ENCODE results near the gene PARP6. TPM values are rescaled to one million over a fixed set of nuclear protein-coding genes. Genes with fewer than 3 reads are reported as not detected.

Gene PARP6
- total and polyA plus RNA-seq, 9 donors = 44.5 to 97.4 (median 70.0) TPM

- no peaks in the 10 kb centered on the region for H3K36me3 ChIP-seq
- intact Hi-C loops (cut with DNase I) = loop anchor here in 2 of 4 donors (5.0 kb wide), 3 partner anchors 39 to 1366 kb away; partner anchors contain the start of genes ARIH1 (in 1 of the 2) and PKM (in 1 of the 2)
- TF ChIP-seq EP300 (IDR thresholded peaks at IDR 0.05) (no peak), CTCF (IDR thresholded peaks at IDR 0.05) (no peak), POLR2A (IDR thresholded peaks at IDR 0.05) (no peak)
- H3K27ac ChIP-seq = no peak overlapping the region
- WGBS, 3 donors = 58 to 70% (median 61%) methylated on average over 4 of the region's 4 CpGs
- no peak for DNase-seq
- no peak overlapping the region for H3K4me3 ChIP-seq
- peaks cover 6% of the 10 kb centered on the region for H3K4me1 ChIP-seq (ENCODE audit: insufficient read depth)
- no peaks in the 10 kb centered on the region for H3K9me3 ChIP-seq
- H3K27me3 ChIP-seq = no peaks in the 10 kb centered on the region
These were observed 1.1 kb downstream of the PARP6 start for GRCh38 chr15:72271221-72271620.

- no peaks in the 10 kb centered on the region for H3K9me3 ChIP-seq
- H3K4me3 ChIP-seq = no peak overlapping the region
- WGBS, 3 donors = 86 to 98% (median 87%) methylated on average over 4 of the region's 4 CpGs
- H3K27me3 ChIP-seq = no peaks in the 10 kb centered on the region
- no peak for DNase-seq
- TF ChIP-seq POLR2A (IDR thresholded peaks at IDR 0.05) = no peak
- no peak for TF ChIP-seq CTCF (IDR thresholded peaks at IDR 0.05)
- no peak for TF ChIP-seq EP300 (IDR thresholded peaks at IDR 0.05)
- H3K4me1 ChIP-seq (ENCODE audit: insufficient read depth) = peaks cover 6% of the 10 kb centered on the region
- H3K27ac ChIP-seq = no peak overlapping the region
- intact Hi-C loops (cut with DNase I) = loop anchor here in 2 of 4 donors (5.0 kb wide), 3 partner anchors 37 to 1368 kb away; partner anchors contain the start of genes ARIH1 (in 1 of the 2) and PKM (in 1 of the 2)
- H3K36me3 ChIP-seq = no peaks in the 10 kb centered on the region
These were observed 2.6 kb downstream of the PARP6 start for GRCh38 chr15:72269739-72270138.

- Histone ChIP-seq H3K27me3 (no peaks in the 10 kb centered on the region), H3K27ac (no peak overlapping the region), H3K36me3 (no peaks in the 10 kb centered on the region), H3K9me3 (no peaks in the 10 kb centered on the region), H3K4me3 (no peak overlapping the region), H3K4me1 (ENCODE audit: insufficient read depth) (no peaks in the 10 kb centered on the region)
- WGBS, 3 donors = 90 to 93% (median 91%) methylated on average over 5 of the region's 5 CpGs
- intact Hi-C loops (cut with DNase I) = no loop called here
- DNase-seq = no peak
- TF ChIP-seq EP300 (IDR thresholded peaks at IDR 0.05) (no peak), CTCF (IDR thresholded peaks at IDR 0.05) (no peak), POLR2A (IDR thresholded peaks at IDR 0.05) (no peak)
These were observed 7.3 kb downstream of the PARP6 start for GRCh38 chr15:72265031-72265430.

GRCh38 chr15:72252663-72253299 is 19.6 kb downstream of the PARP6 start:
- intact Hi-C loops (cut with DNase I) = no loop called here
- no peaks in the 10 kb centered on the region for H3K4me1 ChIP-seq (ENCODE audit: insufficient read depth)
- WGBS, 3 donors = 93 to 95% (median 94%) methylated on average over 10 of the region's 10 CpGs
- no peak overlapping the region for H3K27ac ChIP-seq
- no peaks in the 10 kb centered on the region for H3K9me3 ChIP-seq
- no peak for DNase-seq
- no peaks in the 10 kb centered on the region for H3K27me3 ChIP-seq
- no peak overlapping the region for H3K4me3 ChIP-seq
- TF ChIP-seq EP300 (IDR thresholded peaks at IDR 0.05) (no peak), CTCF (IDR thresholded peaks at IDR 0.05) (no peak), POLR2A (IDR thresholded peaks at IDR 0.05) (no peak)
- H3K36me3 ChIP-seq = no peaks in the 10 kb centered on the region

Data from ovary (tissue), 9 donors.